HG03039 (cell line): ENCODE results near the gene KRTAP10-10.
"Not testable (repeated sequence)": the region's sequence is repeated elsewhere in the genome, so short reads cannot be mapped to it uniquely, and the experiment has no call there.

Experiments used
- ATAC-seq: cut with Tn5 transposase; IDR thresholded peaks from one replicate; pipeline ENCODE4 v1.9.1; 2021; ENCODE audit warnings: mild to moderate bottlenecking, moderate library complexity; ENCODE audit not compliant: unreplicated experiment

KRTAP10-10 gene

DNA sequence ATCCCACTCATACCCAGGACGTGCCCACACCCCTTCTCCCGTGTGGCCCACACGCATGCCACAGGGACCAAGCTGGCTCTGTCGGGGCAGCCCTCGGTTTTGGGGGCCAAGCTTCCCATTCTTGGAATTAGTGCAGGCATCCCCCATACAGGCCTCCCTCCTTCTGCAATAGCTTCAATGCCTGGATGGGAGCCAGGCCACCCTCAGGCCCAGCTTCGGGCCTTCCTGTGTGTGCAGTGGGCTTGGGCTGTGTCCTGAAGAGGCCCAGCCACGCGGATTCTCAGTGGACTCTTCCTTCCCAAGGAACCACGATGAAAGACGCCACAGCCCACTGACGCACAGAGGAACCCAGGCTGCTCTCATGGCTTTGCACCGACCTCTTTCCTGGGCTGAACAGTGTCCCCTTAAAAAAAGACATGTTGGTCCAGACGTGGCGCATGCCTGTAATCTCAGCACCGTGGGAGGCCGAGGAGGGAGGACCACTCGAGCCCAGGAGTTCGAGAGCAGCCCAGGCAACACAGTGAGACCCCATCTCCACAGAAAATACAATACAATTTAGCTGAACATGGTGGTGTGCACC, 12.5 kb downstream of the KRTAP10-10 start:
- no peak for ATAC-seq

- ATAC-seq = no peak
Observed at GRCh38 chr21:44650265-44650972, 13.3 kb downstream of the KRTAP10-10 start.

DNA sequence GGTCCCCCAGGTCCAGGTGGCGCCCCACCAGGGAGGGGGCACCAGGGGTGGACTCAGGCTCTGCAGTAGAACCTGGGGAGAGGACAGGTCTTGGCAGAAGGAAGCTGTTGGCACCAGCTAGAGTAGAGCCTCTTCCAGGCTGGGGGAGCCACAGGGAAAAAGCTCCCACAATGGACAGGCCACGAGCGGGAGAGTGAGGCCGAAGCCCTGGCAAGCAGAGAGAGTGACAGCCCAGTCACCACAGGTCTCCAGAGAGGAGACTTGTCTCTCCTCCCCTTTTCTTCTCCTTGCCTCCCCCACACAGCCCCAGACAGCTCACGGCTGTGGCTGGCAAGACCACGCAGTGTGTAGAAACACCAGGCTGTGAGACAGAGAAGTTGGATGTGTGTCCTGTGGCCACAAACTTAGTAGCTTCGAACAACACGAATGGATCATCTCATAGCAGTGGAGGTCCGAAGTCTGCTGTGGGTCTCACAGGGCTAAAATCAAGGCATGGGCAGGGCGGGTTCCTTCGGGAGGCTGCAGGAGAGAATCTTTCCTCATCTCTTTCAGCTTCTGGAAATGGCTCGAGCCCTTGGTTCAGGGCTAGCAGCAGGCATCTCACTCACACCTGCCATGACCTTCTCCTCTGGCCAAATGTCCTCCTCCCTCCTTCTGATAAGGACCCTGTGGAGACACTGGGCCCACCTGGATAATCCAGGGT, 14.0 kb downstream of the KRTAP10-10 start:
- no peak for ATAC-seq

DNA sequence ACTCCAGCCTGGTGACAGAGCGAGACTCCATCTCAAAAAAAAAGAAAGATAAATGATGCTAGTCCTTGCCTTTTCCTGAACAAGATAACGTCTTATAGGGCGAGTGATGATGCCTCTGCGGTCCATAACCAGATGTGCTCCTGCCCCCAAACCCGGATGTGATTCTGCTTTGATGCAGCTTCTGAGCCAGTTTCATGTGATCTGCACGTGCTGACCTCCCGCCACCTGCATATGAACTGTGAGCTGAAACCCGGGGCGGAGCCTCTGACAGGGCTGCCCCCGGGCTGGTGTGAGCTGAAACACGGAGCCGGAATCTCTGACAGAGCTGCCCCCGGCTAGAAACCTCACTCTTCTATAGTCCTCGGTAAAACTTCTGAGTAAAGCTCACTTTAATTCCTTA, 16.0 kb downstream of the KRTAP10-10 start:
- ATAC-seq = no peak

GRCh38 chr21:44653656-44654575, 16.8 kb downstream of the KRTAP10-10 start:
- no peak for ATAC-seq

DNA sequence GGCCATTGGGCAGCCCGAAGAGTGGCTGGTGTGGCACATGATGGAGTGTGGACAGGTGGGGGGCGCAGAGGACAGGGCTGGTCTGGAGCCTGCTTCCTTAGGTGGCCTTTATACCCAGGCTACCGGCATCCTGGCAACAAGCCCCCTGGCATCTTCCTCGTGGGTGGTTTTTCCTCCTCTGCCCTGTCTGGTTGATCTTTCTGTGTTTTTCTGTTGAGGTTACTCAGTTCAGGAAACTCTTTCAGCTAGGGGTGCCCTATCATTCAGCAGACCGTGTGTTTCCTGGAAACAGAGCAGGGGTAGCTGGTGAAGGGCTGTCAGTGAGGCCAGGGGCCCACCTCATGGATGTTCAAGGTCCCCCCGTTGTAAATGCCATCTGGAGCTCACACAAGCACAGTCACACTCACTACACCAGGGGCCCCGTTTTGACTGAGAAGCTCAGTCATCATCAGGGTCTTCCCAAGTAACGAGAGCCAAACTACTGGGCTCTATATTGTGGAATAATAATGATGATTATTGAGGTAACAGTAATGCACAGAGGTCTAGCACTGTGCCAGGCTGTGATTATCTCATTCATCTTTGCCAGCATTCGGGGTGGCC, 17.5 kb downstream of the KRTAP10-10 start, which contains the start of gene KRTAP12-4:
Gene KRTAP12-4, minus strand, starts transcription at position 84 of the 600 bp plus-strand sequence. Its CDS starts 45 bp downstream, at position 39.
- no peak for ATAC-seq

- ATAC-seq = no peak
Observed at GRCh38 chr21:44656868-44657267, 19.7 kb downstream of the KRTAP10-10 start.

GRCh38 chr21:44657635-44658540, 20.7 kb downstream of the KRTAP10-10 start, which contains the start of gene KRTAP12-3:
Gene KRTAP12-3, plus strand, starts transcription at chr21:44657932. Its CDS starts 48 bp downstream, at chr21:44657980.
- ATAC-seq = no peak

DNA sequence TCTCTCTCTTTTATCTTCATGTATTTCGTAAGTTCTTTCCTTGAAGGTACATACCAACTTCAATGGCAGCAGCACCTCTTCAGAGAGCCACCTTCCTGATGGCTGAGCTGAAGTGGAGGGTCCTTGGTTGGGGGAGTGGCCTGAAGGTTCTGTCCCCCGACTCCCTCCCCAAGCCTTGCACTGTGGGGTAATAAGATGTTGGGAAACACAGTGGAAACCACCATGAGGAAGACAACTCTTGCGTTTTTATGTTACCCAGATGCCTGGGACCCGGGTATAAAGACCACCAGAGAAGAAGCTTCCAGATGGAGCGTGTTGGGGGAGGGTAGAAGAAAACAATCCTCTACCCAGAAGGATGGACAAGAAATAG, 21.4 kb downstream of the KRTAP10-10 start:
- ATAC-seq = no peak

GRCh38 chr21:44658913-44659595, 21.9 kb downstream of the KRTAP10-10 start:
- ATAC-seq = no peak

DNA sequence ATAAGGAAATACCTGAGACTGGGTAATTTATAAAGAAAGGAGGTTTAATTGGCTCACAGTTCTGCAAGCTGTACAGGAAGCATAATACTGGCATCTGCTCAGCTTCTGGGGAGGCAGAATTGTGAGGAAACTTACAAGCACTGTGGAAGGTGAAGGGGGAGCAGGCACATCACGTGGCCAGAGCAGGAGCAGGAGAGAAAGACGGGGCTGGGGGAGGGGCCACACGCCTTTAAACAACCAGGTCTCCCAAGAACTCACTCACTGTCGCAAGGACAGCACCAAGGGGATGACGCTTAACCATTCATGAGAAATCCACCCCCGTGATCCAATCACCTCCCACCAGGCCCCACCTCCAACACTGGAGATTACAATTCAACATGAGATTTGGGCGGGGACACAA, 24.4 kb downstream of the KRTAP10-10 start:
- not testable (repeated sequence) for ATAC-seq

DNA sequence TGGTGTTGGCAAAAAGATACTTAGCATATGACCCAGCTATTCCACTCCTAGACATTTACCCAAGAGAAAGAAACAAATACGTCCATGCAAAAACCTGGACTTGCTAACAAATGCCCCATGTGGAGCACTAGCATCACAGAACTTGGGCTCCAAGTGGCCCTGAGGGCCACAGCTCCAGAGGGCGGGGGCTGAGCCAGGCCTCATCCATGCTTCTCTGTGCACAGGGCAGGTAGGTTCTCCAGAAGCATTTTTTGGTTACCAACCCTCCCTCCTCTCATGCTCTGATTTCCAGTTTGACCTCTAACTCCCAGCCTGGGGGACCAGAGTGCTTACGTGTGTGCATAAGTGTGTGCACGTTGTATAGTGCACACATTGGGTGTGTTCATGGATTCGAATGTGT, 27.5 kb downstream of the KRTAP10-10 start:
- no peak for ATAC-seq

- ATAC-seq = no peak
Observed at GRCh38 chr21:44666401-44667320, 29.5 kb downstream of the KRTAP10-10 start, which contains the start of gene KRTAP12-2. Gene KRTAP12-2, minus strand, starts transcription at chr21:44666927. Its CDS starts 41 bp downstream, at chr21:44666886.

- no peak for ATAC-seq
Observed at GRCh38 chr21:44667612-44668011, 30.5 kb downstream of the KRTAP10-10 start.

DNA sequence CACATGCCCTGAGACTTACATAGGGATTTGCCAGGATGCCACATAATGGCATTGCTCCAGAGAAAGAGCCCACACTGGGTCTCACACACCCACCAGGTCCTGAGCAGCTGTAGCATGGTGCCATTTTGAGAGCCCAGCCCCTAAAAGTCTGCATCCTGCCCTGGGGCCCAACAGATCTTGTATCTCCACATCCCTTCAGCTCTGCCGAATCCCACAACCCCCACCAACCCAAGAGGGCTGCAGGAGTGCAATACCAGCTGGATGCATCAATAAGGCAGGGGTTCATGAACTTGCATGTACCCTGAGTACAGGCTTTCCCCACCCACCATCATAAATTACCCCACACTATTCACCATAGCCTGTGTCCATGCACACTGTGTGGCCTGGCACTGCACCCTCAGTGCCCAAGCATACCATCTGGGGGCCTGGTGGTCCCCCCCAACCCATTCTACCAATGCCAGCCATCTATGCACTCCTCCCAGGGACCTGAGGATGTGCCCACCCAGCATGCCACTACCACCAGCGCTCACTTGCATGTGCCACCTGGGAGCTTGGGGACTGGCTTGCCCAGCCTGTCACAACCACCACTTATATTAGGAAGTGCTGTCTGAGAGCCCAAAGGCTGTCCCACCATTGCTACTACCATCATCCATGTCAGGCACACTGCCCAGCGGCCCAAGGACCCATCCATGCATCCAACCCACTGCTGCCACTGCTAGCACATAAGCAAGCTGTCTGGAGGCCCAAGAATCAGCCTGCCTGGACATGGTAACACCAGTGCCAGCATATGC, 33.7 kb downstream of the KRTAP10-10 start:
- no peak for ATAC-seq

DNA sequence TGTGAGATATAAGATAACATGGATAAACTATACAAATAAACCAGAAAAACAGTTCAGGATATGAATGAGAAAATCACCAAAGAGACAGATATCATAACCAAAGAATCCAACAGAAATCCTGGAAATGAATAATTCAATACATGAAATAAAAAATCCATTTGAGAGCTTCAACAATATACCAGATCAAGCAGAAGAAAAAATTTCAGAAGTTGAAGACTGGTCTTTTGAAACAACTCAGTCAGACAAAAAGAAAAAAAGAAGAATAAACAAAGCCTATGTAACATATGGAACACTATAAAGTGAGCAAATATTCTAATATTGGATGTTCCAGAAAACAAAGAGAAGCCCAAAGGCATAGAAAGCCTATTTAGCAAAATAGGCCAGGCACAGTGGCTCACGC, 34.8 kb downstream of the KRTAP10-10 start:
- no peak for ATAC-seq

DNA sequence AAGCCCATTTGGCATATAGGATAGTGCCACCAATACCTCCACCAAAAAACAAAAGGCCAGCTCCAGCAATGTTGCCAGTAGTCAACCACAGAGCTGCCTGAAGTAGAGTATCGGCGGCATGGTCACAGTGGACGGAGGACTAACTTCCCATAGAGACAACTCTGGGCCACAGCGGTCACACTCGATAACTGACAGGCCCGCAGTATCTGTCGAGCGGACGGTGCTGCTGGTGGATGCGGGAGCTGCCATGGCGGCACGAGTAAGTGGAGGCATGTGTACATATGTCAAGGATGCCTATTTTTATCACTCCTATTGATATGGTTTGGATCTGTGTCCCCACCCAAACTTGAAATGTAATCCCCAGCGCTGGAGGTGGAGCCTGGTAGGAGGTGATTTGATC, 40.7 kb downstream of the KRTAP10-10 start:
- ATAC-seq = no peak
